Lung (tissue), 12 donors: ENCODE results near the gene CBARP. TPM values are rescaled to one million over a fixed set of nuclear protein-coding genes. Genes with fewer than 3 reads are reported as not detected.
A peak's percentile ranks its signal among the peaks of the same experiment; 100 is the strongest.

Experiments
- ATAC-seq: fragments of 200-7000 bp; cut with Tn5 transposase; one replicate; pipeline ENCODE4 v1.9.1; 2020; ENCODE audit warnings: moderate number of reproducible peaks; ENCODE audit not compliant: insufficient read depth, low FRiP score
- DNase-seq, 3 donors: peaks; one replicate each; pipeline ENCODE4 v3.0.0-alpha.2; 2013 to 2017
- H3K27ac ChIP-seq, 2 donors: one replicate each; pipeline ENCODE4 v1.5.1; 2013; ENCODE audit warnings: mild to moderate bottlenecking in 2 of 2, moderate library complexity in 2 of 2, control low read depth in 1 of 2, inconsistent platforms in 1 of 2, low read depth in 1 of 2, low read length in 1 of 2
- H3K27me3 ChIP-seq, 3 donors: one replicate each; pipeline ENCODE4 v1.5.1; 2013; ENCODE audit warnings: low read length in 2 of 3; ENCODE audit not compliant: control insufficient read depth in 3 of 3, insufficient read depth in 3 of 3
- H3K36me3 ChIP-seq, 4 donors: one replicate each; pipeline ENCODE4 v1.5.1; 2013; ENCODE audit warnings: low read length in 4 of 4, mild to moderate bottlenecking in 1 of 4, moderate library complexity in 1 of 4; ENCODE audit not compliant: control insufficient read depth in 4 of 4, insufficient read depth in 4 of 4
- H3K4me1 ChIP-seq, 5 donors: one replicate each; pipeline ENCODE4 v1.5.1; 2013; ENCODE audit warnings: low read length in 5 of 5, mild to moderate bottlenecking in 2 of 5, moderate library complexity in 1 of 5; ENCODE audit not compliant: control insufficient read depth in 5 of 5, insufficient read depth in 5 of 5
- H3K4me3 ChIP-seq: one replicate; pipeline ENCODE4 v1.5.1; 2013; ENCODE audit warnings: mild to moderate bottlenecking, control low read depth, moderate library complexity
- H3K9ac ChIP-seq, 2 donors: one replicate each; pipeline ENCODE4 v1.5.1; 2013; ENCODE audit warnings: low read length in 2 of 2, control low read depth in 1 of 2; ENCODE audit not compliant: insufficient read depth in 1 of 2
- H3K9me3 ChIP-seq, 4 donors: one replicate each; pipeline ENCODE4 v1.5.1; 2013; ENCODE audit warnings: low read length in 3 of 4, mild to moderate bottlenecking in 1 of 4, moderate library complexity in 1 of 4; ENCODE audit not compliant: control insufficient read depth in 4 of 4, insufficient read depth in 3 of 4
- CTCF ChIP-seq: IDR thresholded peaks from 2 replicates; pipeline ENCODE4 v1.5.1; 2012; ENCODE audit warnings: mild to moderate bottlenecking; ENCODE audit errors: control extremely low read depth, extremely low read depth
- WGBS, 2 donors: extraction: QIAGEN DNeasy Blood & Tissue Kit; methylation state at CpG; one replicate each; pipeline ENCODE4 v1.1.7; 2013; 5-methylcytosine and 5-hydroxymethylcytosine counted together
- polyA plus RNA-seq, 2 donors: library from polyadenylated mRNA; stranded (reverse); fragments of 200-250 nt; gene quantifications; one replicate each; pipeline ENCODE4 v1.2.1, GENCODE V29; 2013
- total RNA-seq, 2 donors: library from RNA; depleted of rRNA in 1 of 2; stranded (reverse); fragments of >200 nt in 1 of 2; gene quantifications; one replicate each; pipeline ENCODE4 v1.2.1, GENCODE V29; 2014 to 2021
- donor health status: control.
- donor health status: control.
- donor health status: Bipolar disorder and iron deficiency.
- donor health status: healthy.
- donor health status: DM: yes; HTN: yes; CAD: no.

The CBARP gene
- total and polyA plus RNA-seq, 4 donors: 0.23 to 0.83 (median 0.59) TPM

DNA sequence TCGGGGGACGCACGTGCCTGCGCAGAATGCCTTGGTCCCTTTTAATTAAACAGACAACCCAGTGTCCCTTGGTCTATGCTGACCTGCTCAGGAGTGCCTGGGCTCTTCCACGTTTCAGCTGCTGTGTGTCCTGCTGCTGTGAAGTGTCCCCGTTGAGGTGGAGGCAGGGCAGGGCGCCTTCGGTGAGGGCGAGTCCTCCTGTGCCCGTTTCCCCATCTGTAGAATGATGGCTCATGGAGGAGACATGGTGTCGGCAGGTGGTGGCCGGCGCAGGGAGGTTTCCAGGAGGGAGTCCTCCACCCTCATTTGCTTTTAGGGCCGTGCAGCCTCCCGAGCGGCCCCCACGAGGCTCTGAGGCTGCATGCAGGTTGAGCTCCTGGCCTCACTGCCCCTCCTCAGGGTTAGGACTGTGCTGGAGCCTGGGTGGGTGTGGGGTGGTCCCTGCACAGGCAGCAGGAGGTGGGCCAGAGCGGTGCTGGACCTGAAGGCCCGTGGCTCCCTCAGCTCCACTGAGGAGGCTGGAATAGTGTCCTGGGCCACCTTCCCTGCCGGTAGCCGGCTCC, 23.4 kb downstream of the CBARP start:
- 46 to 53% methylated on average over 21 of the region's 21 CpGs for WGBS, 2 donors
- Histone ChIP-seq H3K9me3 (no peaks in the 10 kb centered on the region), H3K4me1 (peaks cover 2 to 24% (median 11%) of the 10 kb centered on the region in 5 donors), H3K27me3 (no peaks in the 10 kb centered on the region), H3K27ac (peak overlapping the region; percentile 80 to 88), H3K4me3 (no peak overlapping the region), H3K36me3 (peaks cover 0 to 14% (median 4%) of the 10 kb centered on the region in 4 donors), H3K9ac (no peak overlapping the region)
- ATAC-seq: no peak
- no peak for DNase-seq
- TF ChIP-seq CTCF: no peak

DNA sequence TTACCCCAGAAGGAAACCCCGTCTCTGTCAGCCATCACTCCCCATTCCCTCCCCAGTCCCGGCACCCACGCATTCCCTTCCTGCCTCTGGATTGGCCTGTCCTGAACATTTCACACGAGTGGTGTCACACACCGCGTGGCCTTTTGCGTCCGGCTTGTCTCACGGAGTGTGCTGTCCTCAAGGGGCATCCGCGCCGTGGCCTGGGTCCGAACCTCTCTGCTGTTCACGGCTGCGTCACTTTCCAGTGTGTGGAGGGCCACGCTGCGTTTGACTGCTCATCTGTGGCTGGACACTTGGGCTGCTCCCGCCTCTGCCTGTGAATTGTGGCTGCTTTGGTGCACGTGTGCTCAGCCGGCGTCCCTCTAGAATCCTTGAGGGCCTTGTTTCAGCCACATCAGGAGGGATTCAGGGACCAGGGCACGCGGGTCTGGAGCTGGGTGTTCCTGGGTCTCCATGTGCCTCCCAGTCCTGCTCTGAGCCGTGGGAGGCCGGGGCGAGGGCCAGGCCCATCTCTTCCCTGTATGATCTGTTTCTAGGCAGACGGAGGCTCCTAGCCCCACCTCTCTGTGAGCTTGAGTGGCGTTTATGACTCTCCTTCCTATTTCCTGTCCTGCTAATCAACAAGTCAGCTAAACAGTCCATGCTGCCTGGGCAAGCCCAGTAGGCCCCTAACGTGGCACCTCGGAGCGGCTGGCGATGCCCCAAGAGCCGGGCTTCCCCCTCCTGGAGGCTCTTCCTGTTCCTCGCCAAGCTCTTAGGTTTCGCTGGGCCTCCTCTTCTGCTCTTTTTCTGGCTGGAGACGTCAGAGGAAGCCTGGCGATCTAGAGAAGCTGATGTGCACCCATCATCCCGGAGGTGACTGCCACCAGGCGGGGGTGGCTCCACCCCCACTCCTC, 24.2 kb downstream of the CBARP start:
- no peak overlapping the region for H3K4me3 ChIP-seq
- DNase-seq (peak in 2 of 3 donors; percentile 39 to 54), ATAC-seq (peak; percentile 57)
- H3K4me1 ChIP-seq: peaks cover 3 to 25% (median 11%) of the 10 kb centered on the region in 5 donors
- TF ChIP-seq CTCF: no peak
- H3K9me3 ChIP-seq: no peaks in the 10 kb centered on the region
- H3K27me3 ChIP-seq: no peaks in the 10 kb centered on the region
- WGBS, 2 donors: 38 to 48% methylated on average over 39 of the region's 39 CpGs
- H3K27ac ChIP-seq: peak overlapping the region; percentile 80 to 88
- H3K9ac ChIP-seq: no peak overlapping the region
- H3K36me3 ChIP-seq: peaks cover 0 to 14% (median 5%) of the 10 kb centered on the region in 4 donors

GRCh38 chr19:1211494-1212234, 26.1 kb downstream of the CBARP start:
- 69 to 82% methylated on average over 33 of the region's 33 CpGs for WGBS, 2 donors
- no peaks in the 10 kb centered on the region for H3K27me3 ChIP-seq
- no peak overlapping the region for H3K9ac ChIP-seq
- peak in 1 of 3 donors; percentile 11 for DNase-seq
- no peak for ATAC-seq
- H3K4me1 ChIP-seq: peaks cover 3 to 35% (median 11%) of the 10 kb centered on the region in 5 donors
- H3K9me3 ChIP-seq: no peaks in the 10 kb centered on the region
- TF ChIP-seq CTCF: no peak
- H3K27ac ChIP-seq: no peak overlapping the region
- H3K36me3 ChIP-seq: peaks cover 0 to 14% (median 5%) of the 10 kb centered on the region in 4 donors
- H3K4me3 ChIP-seq: no peak overlapping the region
